SK-N-MC (cell line): Measurements from ENCODE around the gene LMO1.

ENCODE experiments used
- EZH2 ChIP-seq: fragments of 200-600 bp; sonication (generic); IDR thresholded peaks from one replicate; pipeline ENCODE4 v1.6.1; 2017; ENCODE audit warnings: antibody characterized with exemption
- FOXP2 ChIP-seq: optimal IDR thresholded peaks from 2 replicates; pipeline ENCODE3; 2011; ENCODE audit warnings: mild to moderate bottlenecking, moderate library complexity; ENCODE audit not compliant: insufficient read depth; ENCODE audit errors: extremely low read length, control extremely low read depth
- POLR2AphosphoS5 ChIP-seq: IDR thresholded peaks from 2 replicates; pipeline ENCODE4 v1.6.1; 2012; ENCODE audit warnings: mild to moderate bottlenecking, low read depth, low read length, borderline replicate concordance

GRCh38 chr11:8206251-8207079 lies 57.2 kb downstream of the LMO1 start:
- no peak for TF ChIP-seq EZH2
- no peak for TF ChIP-seq POLR2AphosphoS5
- no peak for TF ChIP-seq FOXP2
